Uterus (tissue), 2 donors: ENCODE measurements around the gene FGFR3.

Source experiments
- CTCF ChIP-seq, 4 experiments: fragments of 200-600 bp in 2 of 4; fragments of 450-650 bp in 2 of 4; sonication (generic) in 2 of 4; IDR thresholded peaks; one replicate each; pipeline ENCODE4 v1.5.1; 2016 to 2019; ENCODE audit warnings: antibody characterized with exemption in 4 of 4, mild to moderate bottlenecking in 2 of 4, moderate library complexity in 1 of 4
- POLR2A ChIP-seq, 2 donors: fragments of 450-650 bp; IDR thresholded peaks; one replicate each; pipeline ENCODE4 v1.6.1; 2016; ENCODE audit warnings: antibody characterized with exemption in 2 of 2, mild to moderate bottlenecking in 1 of 2, moderate library complexity in 1 of 2

GRCh38 chr4:1796486-1797204 lies 3.6 kb downstream of the FGFR3 start:
- TF ChIP-seq CTCF (IDR thresholded peaks at IDR 0.05) (no peak), POLR2A (IDR thresholded peaks at IDR 0.05) (no peak)
